Adrenal gland (tissue), 5 donors: ENCODE measurements around the gene C3orf22.

Experiments
- CTCF ChIP-seq, 6 experiments: fragments of 450-650 bp in 4 of 6; fragments of 200-600 bp in 2 of 6; sonication (generic) in 1 of 6; IDR thresholded peaks; 1 replicate in 5 of 6; 2 replicates in 1 of 6; pipeline versions ENCODE4 v1.5.1 to v1.8.0; 2016 to 2021; ENCODE audit warnings: antibody characterized with exemption in 6 of 6, mild to moderate bottlenecking in 2 of 6, moderate library complexity in 1 of 6
- POLR2A ChIP-seq, 2 donors: fragments of 450-650 bp; IDR thresholded peaks; one replicate each; pipeline ENCODE4 v1.6.1; 2017; ENCODE audit warnings: antibody characterized with exemption in 2 of 2, mild to moderate bottlenecking in 2 of 2, moderate library complexity in 1 of 2
- donor health status: DM: no; HTN: no; CAD: no.

DNA sequence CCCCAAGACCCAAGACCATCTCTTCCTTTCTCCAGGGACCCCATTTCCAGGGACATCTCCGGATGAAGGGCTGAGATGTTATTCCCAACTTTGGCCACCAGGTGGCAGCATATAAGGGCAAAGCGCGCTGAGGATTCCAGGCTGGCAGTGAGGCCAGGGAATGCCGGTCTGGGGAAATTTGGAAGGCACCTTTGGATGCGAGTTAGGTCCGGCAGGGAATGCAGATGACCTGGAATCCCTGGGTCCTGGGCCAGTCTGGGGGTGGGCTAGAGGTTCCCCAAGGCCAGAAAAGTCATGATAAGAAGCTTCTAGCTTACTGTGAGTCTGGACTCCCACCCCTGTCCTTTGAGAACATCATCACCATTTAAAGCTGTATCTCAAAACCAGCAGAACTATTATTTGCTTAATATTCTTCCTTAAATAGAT is 36.4 kb downstream of the C3orf22 start:
- peak; percentile 81 to 99 (median 87) for TF ChIP-seq CTCF (IDR thresholded peaks at IDR 0.05)
- no peak for TF ChIP-seq POLR2A (IDR thresholded peaks at IDR 0.05)
